Measurements from ENCODE around the gene FALEC. TPM values are rescaled to one million over a fixed set of nuclear protein-coding genes. Genes with fewer than 3 reads are reported as not detected.

FALEC gene
- total and polyA plus RNA-seq, 11 donors: 0.18 to 0.96 (median 0.49) TPM; not detected in 7

DNA sequence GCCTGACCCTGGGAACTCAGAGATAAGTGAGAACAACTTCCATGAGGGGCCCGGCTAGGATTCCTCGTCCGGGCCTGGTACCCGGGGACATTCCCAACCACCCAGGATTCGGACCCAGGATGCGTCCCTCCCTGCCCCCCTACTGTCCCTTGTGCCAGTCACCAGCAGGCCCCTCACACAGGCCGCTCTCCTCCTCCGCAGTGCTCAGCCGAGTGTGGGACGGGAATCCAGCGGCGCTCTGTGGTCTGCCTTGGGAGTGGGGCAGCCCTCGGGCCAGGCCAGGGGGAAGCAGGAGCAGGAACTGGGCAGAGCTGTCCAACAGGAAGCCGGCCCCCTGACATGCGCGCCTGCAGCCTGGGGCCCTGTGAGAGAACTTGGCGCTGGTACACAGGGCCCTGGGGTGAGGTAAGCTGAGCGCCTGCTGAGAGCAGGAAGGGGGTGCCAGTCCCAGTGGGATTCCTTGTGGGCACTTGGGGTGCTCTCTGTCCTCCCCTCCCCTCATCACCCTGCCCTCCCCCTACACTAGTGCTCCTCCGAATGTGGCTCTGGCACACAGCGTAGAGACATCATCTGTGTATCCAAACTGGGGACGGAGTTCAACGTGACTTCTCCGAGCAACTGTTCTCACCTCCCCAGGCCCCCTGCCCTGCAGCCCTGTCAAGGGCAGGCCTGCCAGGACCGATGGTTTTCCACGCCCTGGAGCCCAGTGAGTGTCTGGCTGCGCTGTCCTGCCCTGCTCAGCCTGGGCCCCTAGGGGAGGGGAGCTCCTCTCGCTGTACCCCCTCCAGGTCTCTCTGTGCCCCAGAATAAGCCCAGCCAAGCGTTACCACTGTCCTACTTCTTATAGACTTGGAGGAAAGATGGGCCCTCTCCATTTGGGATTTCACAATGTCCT, 43.5 kb downstream of the FALEC start:
- no peaks in the 10 kb centered on the region for H3K9me3 ChIP-seq
- WGBS, 4 donors: 60 to 78% (median 64%) methylated on average over 13 to 28 of the region's 28 CpGs
- DNase-seq: peak; percentile 69 to 84 (median 74)
- no peak for ATAC-seq
- TF ChIP-seq, protein P1, sequence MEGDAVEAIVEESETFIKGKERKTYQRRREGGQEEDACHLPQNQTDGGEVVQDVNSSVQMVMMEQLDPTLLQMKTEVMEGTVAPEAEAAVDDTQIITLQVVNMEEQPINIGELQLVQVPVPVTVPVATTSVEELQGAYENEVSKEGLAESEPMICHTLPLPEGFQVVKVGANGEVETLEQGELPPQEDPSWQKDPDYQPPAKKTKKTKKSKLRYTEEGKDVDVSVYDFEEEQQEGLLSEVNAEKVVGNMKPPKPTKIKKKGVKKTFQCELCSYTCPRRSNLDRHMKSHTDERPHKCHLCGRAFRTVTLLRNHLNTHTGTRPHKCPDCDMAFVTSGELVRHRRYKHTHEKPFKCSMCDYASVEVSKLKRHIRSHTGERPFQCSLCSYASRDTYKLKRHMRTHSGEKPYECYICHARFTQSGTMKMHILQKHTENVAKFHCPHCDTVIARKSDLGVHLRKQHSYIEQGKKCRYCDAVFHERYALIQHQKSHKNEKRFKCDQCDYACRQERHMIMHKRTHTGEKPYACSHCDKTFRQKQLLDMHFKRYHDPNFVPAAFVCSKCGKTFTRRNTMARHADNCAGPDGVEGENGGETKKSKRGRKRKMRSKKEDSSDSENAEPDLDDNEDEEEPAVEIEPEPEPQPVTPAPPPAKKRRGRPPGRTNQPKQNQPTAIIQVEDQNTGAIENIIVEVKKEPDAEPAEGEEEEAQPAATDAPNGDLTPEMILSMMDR (IDR thresholded peaks at IDR 0.05): no peak
- no peak for TF ChIP-seq POLR2A (IDR thresholded peaks at IDR 0.05)
- peaks cover 15 to 59% (median 45%) of the 10 kb centered on the region in 12 donors for H3K4me1 ChIP-seq
- peaks cover 0 to 29% (median 5%) of the 10 kb centered on the region in 9 donors for H3K36me3 ChIP-seq
- H3K27me3 ChIP-seq: no peaks in the 10 kb centered on the region
- intact Hi-C loops (cut with DNase I): loop anchor here in 3 of 10 donors (10.0 kb wide), 1 partner anchor 256 kb away; no protein-coding TSS in a partner anchor
- peak overlapping the region in 11 of 12 donors; percentile 19 to 100 (median 99) for H3K27ac ChIP-seq
- peak overlapping the region in 10 of 12 donors; percentile 3 to 66 (median 31) for H3K4me3 ChIP-seq

DNA sequence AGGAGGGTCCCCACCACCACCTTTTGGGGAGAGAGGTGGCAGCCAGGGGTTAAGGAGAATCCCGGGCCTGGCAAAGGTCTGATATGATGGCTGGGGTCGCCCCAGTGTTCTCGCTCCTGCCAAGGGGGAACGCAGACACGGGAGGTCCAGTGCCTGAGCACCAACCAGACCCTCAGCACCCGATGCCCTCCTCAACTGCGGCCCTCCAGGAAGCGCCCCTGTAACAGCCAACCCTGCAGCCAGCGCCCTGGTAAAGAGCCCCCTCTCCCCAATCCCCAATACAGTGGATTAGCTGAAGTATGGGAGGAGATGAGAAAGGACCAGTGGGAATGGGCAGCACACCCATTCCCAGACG, 44.1 kb downstream of the FALEC start:
- DNase-seq: no peak
- Histone ChIP-seq H3K4me3 (peak overlapping the region in 3 of 12 donors; percentile 53 to 69 (median 66)), H3K27ac (peak overlapping the region in 9 of 12 donors; percentile 23 to 100 (median 100)), H3K36me3 (peaks cover 0 to 29% (median 5%) of the 10 kb centered on the region in 9 donors), H3K4me1 (peaks cover 19 to 64% (median 51%) of the 10 kb centered on the region in 12 donors), H3K27me3 (no peaks in the 10 kb centered on the region), H3K9me3 (no peaks in the 10 kb centered on the region)
- WGBS, 4 donors: 72 to 76% (median 74%) methylated on average over 10 of the region's 10 CpGs
- intact Hi-C loops (cut with DNase I): loop anchor here (1.0 to 10.0 kb wide), 12 partner anchors 19 to 368 kb away; partner anchors contain the start of genes ENSA (in 3 of the 10), GOLPH3L (in 3 of the 10), MCL1 (in 2 of the 10) and RPRD2 (in 1 of the 10)
- no peak for ATAC-seq
- no peak for TF ChIP-seq POLR2A (IDR thresholded peaks at IDR 0.05)
- TF ChIP-seq, protein P1 (IDR thresholded peaks at IDR 0.05): no peak

DNA sequence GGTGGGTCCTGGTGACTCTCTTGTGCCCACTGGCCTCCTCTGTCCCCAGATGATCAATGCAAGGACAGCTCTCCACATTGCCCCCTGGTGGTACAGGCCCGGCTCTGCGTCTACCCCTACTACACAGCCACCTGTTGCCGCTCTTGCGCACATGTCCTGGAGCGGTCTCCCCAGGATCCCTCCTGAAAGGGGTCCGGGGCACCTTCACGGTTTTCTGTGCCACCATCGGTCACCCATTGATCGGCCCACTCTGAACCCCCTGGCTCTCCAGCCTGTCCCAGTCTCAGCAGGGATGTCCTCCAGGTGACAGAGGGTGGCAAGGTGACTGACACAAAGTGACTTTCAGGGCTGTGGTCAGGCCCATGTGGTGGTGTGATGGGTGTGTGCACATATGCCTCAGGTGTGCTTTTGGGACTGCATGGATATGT, 44.5 kb downstream of the FALEC start:
- intact Hi-C loops (cut with DNase I): loop anchor here (1.0 to 10.0 kb wide), 11 partner anchors 19 to 367 kb away; partner anchors contain the start of genes ENSA (in 3 of the 10), GOLPH3L (in 3 of the 10), MCL1 (in 2 of the 10) and RPRD2 (in 1 of the 10)
- TF ChIP-seq, protein P1 (IDR thresholded peaks at IDR 0.05): peak; percentile 80 to 95 (median 91)
- TF ChIP-seq POLR2A (IDR thresholded peaks at IDR 0.05): peak in 1 of 2 donors; percentile 20
- Histone ChIP-seq H3K4me3 (peak overlapping the region in 8 of 12 donors; percentile 53 to 69 (median 60)), H3K9me3 (no peaks in the 10 kb centered on the region), H3K27ac (peak overlapping the region; percentile 94 to 100 (median 100)), H3K4me1 (peaks cover 23 to 68% (median 55%) of the 10 kb centered on the region in 12 donors), H3K27me3 (no peaks in the 10 kb centered on the region), H3K36me3 (peaks cover 0 to 29% (median 5%) of the 10 kb centered on the region in 9 donors)
- 24 to 29% (median 27%) methylated on average over 9 of the region's 9 CpGs for WGBS, 4 donors
- peak; percentile 76 to 83 (median 80) for DNase-seq
- ATAC-seq: peak in 3 of 4 donors; percentile 6 to 22 (median 8)

All from heart left ventricle (tissue), 16 donors.